ENCODE results near the gene LRIG3. TPM values are rescaled to one million over a fixed set of nuclear protein-coding genes. Genes with fewer than 3 reads are reported as not detected.

Gene LRIG3
- total RNA-seq, 1 donor from 2014 or later = 75.3 TPM

- peak overlapping the region; percentile 90 for H3K4me3 Mint-ChIP-seq (ENCODE audit: low read depth)
- H3K4me1 Mint-ChIP-seq (ENCODE audit: low read depth) = peaks cover 60% of the 10 kb centered on the region
- no peaks in the 10 kb centered on the region for H3K27me3 Mint-ChIP-seq
- DNase-seq (ENCODE audit: low spot score, unreplicated experiment) = no peak
- H3K9me3 Mint-ChIP-seq (ENCODE audit: low read depth) = no peaks in the 10 kb centered on the region
- H3K27ac Mint-ChIP-seq = peak overlapping the region; percentile 96
- TF ChIP-seq CTCF (IDR thresholded peaks at IDR 0.05; ENCODE audit: unreplicated experiment) = no peak
- no peaks in the 10 kb centered on the region for H3K36me3 Mint-ChIP-seq (ENCODE audit: insufficient read depth)
Measured at GRCh38 chr12:58919231-58920101, 838 bp downstream of the LRIG3 start.

GRCh38 chr12:58918469-58918844, 1.8 kb downstream of the LRIG3 start:
- no peak for TF ChIP-seq CTCF (IDR thresholded peaks at IDR 0.05; ENCODE audit: unreplicated experiment)
- Mint-ChIP-seq H3K27ac (peak overlapping the region; percentile 94), H3K27me3 (no peaks in the 10 kb centered on the region), H3K4me1 (ENCODE audit: low read depth) (peaks cover 62% of the 10 kb centered on the region), H3K36me3 (ENCODE audit: insufficient read depth) (peaks cover 4% of the 10 kb centered on the region), H3K9me3 (ENCODE audit: low read depth) (no peaks in the 10 kb centered on the region), H3K4me3 (ENCODE audit: low read depth) (peak overlapping the region; percentile 90)
- DNase-seq (ENCODE audit: low spot score, unreplicated experiment) = no peak

GRCh38 chr12:58917699-58918468, 2.4 kb downstream of the LRIG3 start:
- no peaks in the 10 kb centered on the region for H3K9me3 Mint-ChIP-seq (ENCODE audit: low read depth)
- H3K36me3 Mint-ChIP-seq (ENCODE audit: insufficient read depth) = peaks cover 6% of the 10 kb centered on the region
- peak overlapping the region; percentile 94 for H3K27ac Mint-ChIP-seq
- no peaks in the 10 kb centered on the region for H3K27me3 Mint-ChIP-seq
- peaks cover 64% of the 10 kb centered on the region for H3K4me1 Mint-ChIP-seq (ENCODE audit: low read depth)
- no peak for TF ChIP-seq CTCF (IDR thresholded peaks at IDR 0.05; ENCODE audit: unreplicated experiment)
- DNase-seq (ENCODE audit: low spot score, unreplicated experiment) = no peak
- peak overlapping the region; percentile 90 for H3K4me3 Mint-ChIP-seq (ENCODE audit: low read depth)

GRCh38 chr12:58916921-58917511, 3.3 kb downstream of the LRIG3 start:
- Mint-ChIP-seq H3K4me1 (ENCODE audit: low read depth) (peaks cover 64% of the 10 kb centered on the region), H3K27me3 (no peaks in the 10 kb centered on the region), H3K9me3 (ENCODE audit: low read depth) (no peaks in the 10 kb centered on the region), H3K27ac (peak overlapping the region; percentile 94), H3K4me3 (ENCODE audit: low read depth) (peak overlapping the region; percentile 90), H3K36me3 (ENCODE audit: insufficient read depth) (peaks cover 8% of the 10 kb centered on the region)
- DNase-seq (ENCODE audit: low spot score, unreplicated experiment) = no peak
- no peak for TF ChIP-seq CTCF (IDR thresholded peaks at IDR 0.05; ENCODE audit: unreplicated experiment)

- H3K27me3 Mint-ChIP-seq = no peaks in the 10 kb centered on the region
- TF ChIP-seq CTCF (IDR thresholded peaks at IDR 0.05; ENCODE audit: unreplicated experiment) = no peak
- H3K9me3 Mint-ChIP-seq (ENCODE audit: low read depth) = no peaks in the 10 kb centered on the region
- peaks cover 11% of the 10 kb centered on the region for H3K36me3 Mint-ChIP-seq (ENCODE audit: insufficient read depth)
- peaks cover 64% of the 10 kb centered on the region for H3K4me1 Mint-ChIP-seq (ENCODE audit: low read depth)
- DNase-seq (ENCODE audit: low spot score, unreplicated experiment) = no peak
- H3K27ac Mint-ChIP-seq = peak overlapping the region; percentile 97
- H3K4me3 Mint-ChIP-seq (ENCODE audit: low read depth) = peak overlapping the region; percentile 90
Measured at GRCh38 chr12:58916161-58916621, 4.1 kb downstream of the LRIG3 start.
